ENCODE results near the gene HTT-AS. TPM values are rescaled to one million over a fixed set of nuclear protein-coding genes. Genes with fewer than 3 reads are reported as not detected.

Gene HTT-AS
- total and polyA plus RNA-seq, 2 of the 13 experiments (the other 11 are each of a cell fraction or from before 2014, with no cell fraction given) = not detected

GRCh38 chr4:3074078-3074845 lies at the start of gene HTT-AS, which contains the start of gene HTT (continued):
- TF ChIP-seq THRA (CRISPR knock-in tag; IDR thresholded peaks at IDR 0.05; ENCODE audit: borderline replicate concordance) (no peak), ZNF3 (CRISPR knock-in tag; IDR thresholded peaks at IDR 0.05) (no peak), ZNF18 (CRISPR knock-in tag; IDR thresholded peaks at IDR 0.05; ENCODE audit: insufficient replicate concordance) (no peak), ZNF136 (CRISPR knock-in tag; IDR thresholded peaks at IDR 0.05; ENCODE audit: low read depth) (no peak), ZNF121 (CRISPR knock-in tag; IDR thresholded peaks at IDR 0.05) (no peak), ZNF790 (CRISPR knock-in tag; IDR thresholded peaks at IDR 0.05; ENCODE audit: borderline replicate concordance) (no peak), ZBTB4 (CRISPR knock-in tag; IDR thresholded peaks at IDR 0.05; ENCODE audit: borderline replicate concordance) (no peak), ATM (IDR thresholded peaks at IDR 0.05; ENCODE audit: borderline replicate concordance) (no peak), ELF1 (CRISPR knock-in tag; IDR thresholded peaks at IDR 0.05) (0 out of 2 replicates have a peak, but pooled peaks have one; percentile 30), HOMEZ (CRISPR knock-in tag; IDR thresholded peaks at IDR 0.05; ENCODE audit: low read depth) (no peak), ZNF225 (CRISPR knock-in tag; IDR thresholded peaks at IDR 0.05) (peak; percentile 35; the same call in 1 of the 2 replicates), ZNF598 (CRISPR knock-in tag; IDR thresholded peaks at IDR 0.05; ENCODE audit: borderline replicate concordance) (no peak), RAD21 (CRISPR knock-in tag; IDR thresholded peaks at IDR 0.05) (peak; percentile 21; the same call in 1 of the 2 replicates), HIVEP1 (CRISPR knock-in tag; IDR thresholded peaks at IDR 0.05) (no peak), PHF8 (CRISPR knock-in tag; IDR thresholded peaks at IDR 0.05) (peak; percentile 86), NFYC (CRISPR knock-in tag; IDR thresholded peaks at IDR 0.05) (peak; percentile 82), TAF1 (CRISPR knock-in tag; IDR thresholded peaks at IDR 0.05) (peak; percentile 84), TFAP4 (IDR thresholded peaks at IDR 0.05; ENCODE audit: borderline replicate concordance, low read depth) (peak; percentile 11; the same call in 1 of the 2 replicates), ARNT (IDR thresholded peaks at IDR 0.05) (no peak), KLF6 (CRISPR knock-in tag; IDR thresholded peaks at IDR 0.05) (0 out of 2 replicates have a peak, but pooled peaks have one; percentile 27), ZNF354B (CRISPR knock-in tag; IDR thresholded peaks at IDR 0.05) (no peak), SIX1 (CRISPR knock-in tag; IDR thresholded peaks at IDR 0.05; ENCODE audit: borderline replicate concordance) (no peak)
